Hepatocyte (in vitro differentiated cells): ENCODE measurements around the gene LYZ.

Experiments used
- CTCF ChIP-seq: fragments of 200-600 bp; sonication (generic); IDR thresholded peaks from 2 replicates; pipeline ENCODE4 v1.5.1; 2016; ENCODE audit warnings: antibody characterized with exemption, mild to moderate bottlenecking; ENCODE audit not compliant: poor library complexity
- EZH2 ChIP-seq: fragments of 200-600 bp; sonication (generic); IDR thresholded peaks from 2 replicates; pipeline ENCODE4 v1.6.1; 2016; ENCODE audit warnings: antibody characterized with exemption, mild to moderate bottlenecking, borderline replicate concordance

DNA sequence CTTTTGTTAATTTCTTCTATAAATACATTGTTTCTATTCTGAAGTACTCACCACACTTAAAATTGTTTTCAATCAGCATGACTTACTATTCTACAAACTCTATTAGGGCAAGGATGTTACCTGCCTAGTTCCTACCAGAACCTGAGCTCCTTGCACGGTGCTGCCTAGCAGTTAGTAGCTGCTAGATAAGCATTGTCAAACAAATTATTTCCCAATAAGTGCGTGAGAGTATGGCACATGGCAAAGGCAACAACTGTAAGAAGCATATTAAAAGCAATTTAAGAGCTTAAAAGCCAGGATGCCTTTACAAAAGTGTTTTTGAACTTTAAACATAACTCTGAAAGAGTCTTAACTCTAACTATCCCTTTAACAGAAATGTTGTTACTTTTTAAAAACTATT is 8.2 kb upstream of the LYZ start:
- TF ChIP-seq CTCF: no peak
- no peak for TF ChIP-seq EZH2
